Adipocyte (in vitro differentiated cells): ENCODE results near the gene KCNQ1.

ENCODE experiments used
- DNase-seq: peaks from one replicate; pipeline ENCODE4 v3.0.0-alpha.2; 2015; ENCODE audit warnings: low read depth
- H3K27me3 ChIP-seq: replicated peaks from 2 replicates; pipeline ENCODE4 v1.7.0; 2013; ENCODE audit warnings: mild to moderate bottlenecking, low read length, moderate library complexity; ENCODE audit not compliant: control insufficient read depth, insufficient read depth
- H3K36me3 ChIP-seq: 2 replicates; pipeline ENCODE4 v1.7.0; 2013; ENCODE audit warnings: low read length, mild to moderate bottlenecking, moderate library complexity; ENCODE audit not compliant: control insufficient read depth, insufficient read depth, severe bottlenecking
- H3K4me1 ChIP-seq: 2 replicates; pipeline ENCODE4 v1.7.0; 2013; ENCODE audit warnings: mild to moderate bottlenecking, low read length, moderate library complexity; ENCODE audit not compliant: control insufficient read depth, insufficient read depth
- H3K4me3 ChIP-seq: 2 replicates; pipeline ENCODE4 v1.7.0; 2013; ENCODE audit warnings: mild to moderate bottlenecking, low read length, moderate library complexity
- H3K9ac ChIP-seq: 2 replicates; pipeline ENCODE4 v1.7.0; 2013; ENCODE audit warnings: mild to moderate bottlenecking, low read length, moderate library complexity
- H3K9me3 ChIP-seq: 2 replicates; pipeline ENCODE4 v1.7.0; 2013; ENCODE audit warnings: mild to moderate bottlenecking, low read length, moderate library complexity; ENCODE audit not compliant: control insufficient read depth

KCNQ1 gene

DNA sequence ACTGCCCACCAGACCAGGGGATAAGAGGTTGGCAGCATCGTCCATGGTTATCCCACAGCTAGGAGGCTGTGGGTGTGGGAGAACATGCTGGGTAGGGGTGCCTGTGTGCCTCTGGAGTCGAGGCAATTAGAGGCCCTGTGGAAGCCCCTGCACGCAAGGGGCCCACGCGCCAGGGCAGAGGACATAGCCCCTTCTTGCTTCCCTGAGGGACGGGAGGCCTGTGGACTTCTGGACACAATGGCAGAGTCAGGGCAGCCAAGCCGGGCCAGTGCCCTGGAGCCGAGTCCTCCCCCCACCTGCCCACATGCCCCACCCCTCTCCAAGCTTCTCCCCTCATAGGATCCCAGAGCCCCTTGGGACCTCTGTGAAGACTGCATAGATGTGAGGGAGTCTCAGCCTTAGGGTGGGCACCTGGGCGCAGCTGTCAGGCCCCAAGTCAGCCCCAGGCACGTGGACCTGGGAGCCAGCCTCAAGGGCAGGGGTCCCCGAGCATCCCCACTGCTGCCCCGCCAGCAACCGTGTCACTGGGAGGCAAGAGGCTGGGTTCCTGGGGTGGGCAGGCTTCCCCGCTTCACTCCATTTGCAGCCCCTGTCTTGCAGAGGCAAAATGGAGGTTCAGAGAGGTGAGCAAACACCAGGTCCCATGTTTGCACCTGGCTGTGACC is 388.4 kb downstream of the KCNQ1 start:
- no peak overlapping the region for H3K9ac ChIP-seq
- no peak overlapping the region for H3K4me3 ChIP-seq
- H3K27me3 ChIP-seq, result peaks cover 35% of the 10 kb centered on the region
- peaks cover 16% of the 10 kb centered on the region for H3K9me3 ChIP-seq
- no peak for DNase-seq
- H3K36me3 ChIP-seq, result no peaks in the 10 kb centered on the region
- peaks cover 6% of the 10 kb centered on the region for H3K4me1 ChIP-seq

DNA sequence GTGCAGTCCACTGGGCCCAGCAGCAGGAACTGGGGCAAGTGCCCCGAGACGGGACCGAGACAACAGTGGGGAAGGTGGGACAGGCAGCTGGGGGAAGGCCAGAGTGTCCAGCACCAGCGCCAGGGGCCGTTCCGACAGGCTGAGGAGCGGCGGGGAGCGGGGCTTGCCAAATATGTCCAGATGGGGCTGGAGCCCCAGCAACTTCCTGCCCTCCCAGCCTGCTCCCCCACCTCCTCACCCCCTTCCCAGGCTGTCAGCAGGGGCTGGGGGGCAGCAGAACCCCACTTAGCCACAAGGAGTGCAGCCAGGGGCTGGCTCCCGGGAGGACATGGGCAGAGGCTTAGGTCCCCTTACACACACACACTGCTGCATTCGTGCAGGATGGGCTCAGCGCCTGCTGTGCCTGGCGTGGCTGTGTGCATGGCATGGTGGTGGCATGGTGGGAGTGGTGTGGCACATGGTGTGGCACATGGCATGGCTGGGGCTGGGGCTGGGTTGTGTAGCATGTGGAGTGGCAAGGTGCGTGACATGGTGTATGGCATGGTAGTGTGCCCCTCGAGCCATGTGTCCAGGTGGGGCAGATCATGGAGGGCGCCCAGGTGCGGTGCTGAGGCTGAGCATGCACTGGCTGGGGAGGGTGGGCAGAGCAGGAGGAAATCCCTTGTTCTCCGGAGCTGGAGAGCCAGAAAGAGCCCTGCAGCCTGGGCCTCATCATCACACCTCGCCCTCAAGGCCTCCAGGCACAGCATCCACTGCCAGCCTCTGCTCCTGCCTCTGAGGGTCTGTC is 389.1 kb downstream of the KCNQ1 start:
- H3K9ac ChIP-seq, result no peak overlapping the region
- peaks cover 13% of the 10 kb centered on the region for H3K9me3 ChIP-seq
- peaks cover 35% of the 10 kb centered on the region for H3K27me3 ChIP-seq
- no peak for DNase-seq
- H3K4me1 ChIP-seq, result peaks cover 6% of the 10 kb centered on the region
- no peak overlapping the region for H3K4me3 ChIP-seq
- no peaks in the 10 kb centered on the region for H3K36me3 ChIP-seq

DNA sequence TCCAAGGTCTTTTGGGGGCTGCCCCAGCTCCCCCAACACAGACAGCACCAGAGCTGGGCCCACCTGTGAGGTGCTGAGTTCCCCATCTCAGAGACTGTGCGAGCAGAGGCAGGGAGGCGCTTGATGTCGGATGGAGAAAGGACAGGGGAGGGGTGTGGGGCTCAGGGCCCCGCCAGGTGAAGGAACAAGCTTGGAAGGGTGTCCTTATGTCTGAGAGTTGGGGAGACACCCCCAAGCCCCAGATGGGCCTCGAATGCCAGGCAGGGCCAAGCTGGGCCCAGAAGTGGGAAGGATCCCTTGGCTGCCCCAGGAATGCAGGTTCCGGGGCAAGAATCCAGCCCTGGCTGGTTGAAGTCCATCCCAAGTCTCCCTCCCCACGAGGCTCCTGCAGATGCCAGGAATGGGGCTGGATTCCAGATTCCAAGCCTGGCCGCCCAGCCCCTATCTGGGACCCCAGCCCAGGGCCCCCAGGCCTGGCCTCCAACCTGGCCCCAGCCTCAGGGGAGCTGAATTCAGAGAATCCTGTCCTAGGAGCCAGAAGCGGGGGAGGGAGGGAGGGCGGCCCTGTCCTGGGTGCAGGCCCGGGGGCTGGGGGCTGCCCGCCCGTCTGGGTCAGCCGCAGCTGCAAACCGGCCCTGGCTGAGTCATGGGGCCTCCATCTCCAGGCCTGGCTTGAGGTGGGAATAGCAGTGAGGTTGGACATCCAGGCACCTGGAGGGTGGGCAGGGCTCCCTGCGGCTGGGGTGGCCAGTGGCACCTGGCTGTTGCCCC is 389.9 kb downstream of the KCNQ1 start:
- peaks cover 6% of the 10 kb centered on the region for H3K9me3 ChIP-seq
- H3K27me3 ChIP-seq, result peaks cover 35% of the 10 kb centered on the region
- H3K9ac ChIP-seq, result no peak overlapping the region
- no peak overlapping the region for H3K4me3 ChIP-seq
- no peak for DNase-seq
- H3K4me1 ChIP-seq, result peaks cover 6% of the 10 kb centered on the region
- H3K36me3 ChIP-seq, result no peaks in the 10 kb centered on the region

DNA sequence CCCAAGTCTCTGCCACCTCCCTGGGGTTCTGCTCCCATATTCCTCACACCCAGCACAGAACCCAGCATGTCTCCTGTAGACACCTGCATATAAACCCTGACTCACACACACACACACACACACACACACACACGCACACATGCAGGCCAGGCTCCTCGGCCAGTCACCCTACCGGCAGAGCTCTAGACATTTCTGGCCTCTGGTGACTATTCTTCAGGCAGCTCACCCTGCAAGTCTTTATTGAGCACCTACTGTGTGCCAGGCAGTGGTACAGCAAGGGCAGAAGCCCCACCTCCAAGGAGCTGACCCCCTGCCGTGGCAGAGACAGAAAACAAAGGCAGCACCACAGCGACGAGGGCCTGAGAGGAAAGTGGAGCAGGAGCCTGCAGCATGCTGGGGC is 390.5 kb downstream of the KCNQ1 start:
- Histone ChIP-seq H3K27me3 (peaks cover 35% of the 10 kb centered on the region), H3K4me1 (peaks cover 6% of the 10 kb centered on the region), H3K36me3 (no peaks in the 10 kb centered on the region), H3K4me3 (no peak overlapping the region), H3K9ac (no peak overlapping the region), H3K9me3 (peaks cover under 1% of the 10 kb centered on the region)
- no peak for DNase-seq

DNA sequence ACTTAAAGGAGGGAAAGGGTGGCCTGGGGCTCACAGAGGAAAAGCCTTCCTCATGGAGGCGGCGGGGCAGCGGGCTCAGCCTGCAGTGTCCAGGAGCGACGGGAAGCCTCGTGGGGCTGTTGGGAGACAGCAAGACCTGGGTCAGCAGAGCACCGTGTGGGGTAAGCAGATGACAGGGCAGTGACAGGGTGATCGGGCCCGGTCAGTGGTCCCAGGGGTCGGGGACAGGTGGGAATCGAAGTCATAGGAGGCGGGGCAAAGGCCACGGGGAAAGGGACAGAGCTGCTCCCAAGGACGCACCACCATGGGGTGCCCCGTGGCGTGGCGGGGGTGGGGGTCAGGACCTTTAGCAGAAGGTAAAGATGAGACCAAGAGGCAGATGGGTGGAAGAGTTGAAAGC is 390.9 kb downstream of the KCNQ1 start:
- H3K9me3 ChIP-seq, result no peaks in the 10 kb centered on the region
- peaks cover 6% of the 10 kb centered on the region for H3K4me1 ChIP-seq
- peaks cover 35% of the 10 kb centered on the region for H3K27me3 ChIP-seq
- no peaks in the 10 kb centered on the region for H3K36me3 ChIP-seq
- H3K4me3 ChIP-seq, result no peak overlapping the region
- H3K9ac ChIP-seq, result no peak overlapping the region
- DNase-seq, result no peak

DNA sequence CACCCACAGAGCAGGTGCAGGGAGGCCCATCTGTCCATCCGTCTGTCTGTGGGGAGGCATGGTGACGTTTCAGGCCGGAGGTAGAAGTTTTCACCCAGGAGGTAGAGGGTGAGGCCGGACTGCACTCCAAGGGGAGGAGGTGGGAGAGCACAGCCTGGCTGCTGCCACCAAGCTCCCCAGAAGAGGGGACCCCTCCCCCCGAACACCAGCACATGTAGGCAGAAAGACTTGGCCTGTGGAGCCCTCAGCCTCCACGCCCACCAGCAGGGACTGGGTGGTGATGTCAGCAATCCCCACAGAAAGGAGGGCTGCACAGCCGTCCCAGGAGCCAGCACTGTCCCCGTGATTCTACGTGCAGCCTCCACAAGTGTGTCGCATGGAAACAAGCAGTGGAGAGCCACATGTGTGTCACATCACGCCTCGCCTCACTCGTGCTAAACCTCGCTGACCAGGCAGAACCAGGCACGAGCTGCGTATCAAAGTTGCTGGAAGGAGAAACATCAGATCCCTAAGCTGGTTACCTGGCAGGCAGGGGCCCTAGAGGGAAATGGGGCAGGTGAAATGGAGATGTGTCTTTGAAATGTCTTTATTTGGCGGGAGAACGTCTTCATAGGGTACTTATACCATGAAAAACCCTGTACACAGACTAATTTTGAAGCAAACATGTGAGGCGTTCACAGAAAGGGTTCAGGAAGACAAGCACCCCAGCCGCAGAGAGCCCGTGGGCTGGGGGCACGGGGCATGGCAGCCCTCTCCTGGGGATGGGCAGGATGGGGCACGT is 391.7 kb downstream of the KCNQ1 start:
- no peak overlapping the region for H3K9ac ChIP-seq
- peaks cover 6% of the 10 kb centered on the region for H3K4me1 ChIP-seq
- no peak overlapping the region for H3K4me3 ChIP-seq
- no peaks in the 10 kb centered on the region for H3K9me3 ChIP-seq
- H3K27me3 ChIP-seq, result peaks cover 35% of the 10 kb centered on the region
- H3K36me3 ChIP-seq, result no peaks in the 10 kb centered on the region
- no peak for DNase-seq

DNA sequence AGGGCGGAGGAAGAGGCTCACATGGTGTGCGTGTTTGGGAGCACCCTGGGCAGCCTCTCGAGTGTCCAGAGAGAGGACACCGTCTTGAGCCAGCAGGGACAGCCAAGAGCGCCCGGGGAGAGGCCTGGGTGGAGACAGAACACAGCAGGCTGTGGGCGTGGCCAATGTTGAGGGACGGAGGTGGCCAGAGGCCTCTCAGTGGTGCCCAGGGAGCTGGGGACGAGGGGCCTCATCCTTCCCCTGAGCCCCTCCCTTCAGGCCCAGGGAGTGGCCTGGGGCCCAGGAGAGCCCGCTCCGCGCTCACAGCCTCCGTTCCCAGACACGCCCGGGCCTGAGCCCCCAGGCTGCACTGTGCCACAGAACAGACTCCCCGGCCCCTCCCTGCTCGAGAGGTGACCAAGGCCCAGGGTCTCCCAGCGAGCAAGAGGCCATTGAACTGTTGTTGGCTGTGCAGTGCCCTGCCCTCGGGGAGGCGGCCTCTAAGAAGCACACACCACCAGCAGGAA is 392.3 kb downstream of the KCNQ1 start:
- Histone ChIP-seq H3K9ac (peak overlapping the region; percentile 58), H3K9me3 (no peaks in the 10 kb centered on the region), H3K36me3 (no peaks in the 10 kb centered on the region), H3K4me1 (peaks cover 6% of the 10 kb centered on the region), H3K27me3 (peaks cover 35% of the 10 kb centered on the region), H3K4me3 (peak overlapping the region; percentile 44)
- DNase-seq, result peak; percentile 33

DNA sequence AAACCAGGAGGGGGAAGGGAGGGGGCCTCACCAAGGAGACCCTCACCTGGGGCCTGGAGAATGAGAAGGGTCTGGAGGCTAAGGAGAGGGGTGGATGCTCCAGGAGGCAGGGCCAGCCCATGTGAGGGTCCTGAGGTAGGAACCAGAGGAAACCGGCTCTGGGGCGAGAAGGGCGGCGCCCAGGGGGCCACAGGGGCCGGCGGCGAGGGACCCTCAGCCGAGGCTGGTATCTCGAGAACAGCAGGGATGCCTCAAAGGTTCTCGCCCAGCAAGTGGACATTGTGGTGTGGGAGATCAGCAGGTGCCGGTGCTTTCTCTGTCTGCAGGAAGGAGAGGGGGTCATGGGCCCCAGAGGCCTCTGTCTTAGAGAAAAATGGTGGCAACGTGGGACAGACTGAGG is 392.8 kb downstream of the KCNQ1 start:
- H3K27me3 ChIP-seq, result peaks cover 32% of the 10 kb centered on the region
- H3K9me3 ChIP-seq, result no peaks in the 10 kb centered on the region
- no peak overlapping the region for H3K4me3 ChIP-seq
- H3K9ac ChIP-seq, result peak overlapping the region; percentile 58
- DNase-seq, result no peak
- H3K36me3 ChIP-seq, result no peaks in the 10 kb centered on the region
- H3K4me1 ChIP-seq, result peaks cover 6% of the 10 kb centered on the region

DNA sequence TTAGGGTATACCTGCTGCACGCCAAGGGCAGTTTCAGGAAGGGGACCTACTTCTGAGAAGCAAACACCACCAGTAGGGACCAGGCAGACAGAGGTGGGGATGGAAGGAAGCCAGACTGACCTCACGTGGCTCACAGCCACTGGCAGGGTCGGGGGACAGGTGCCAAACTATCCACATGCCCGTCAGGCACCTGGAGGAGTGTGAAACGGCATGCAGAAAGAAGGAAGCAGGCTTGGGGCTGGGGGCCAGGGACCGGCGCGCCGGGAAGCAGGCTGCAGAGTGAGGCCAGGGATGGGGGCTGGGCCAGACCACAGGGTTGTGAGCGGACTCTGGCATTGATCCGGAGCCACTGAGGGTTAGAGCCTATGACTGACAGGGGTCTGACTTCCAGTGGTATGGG is 393.3 kb downstream of the KCNQ1 start:
- Histone ChIP-seq H3K27me3 (peaks cover 27% of the 10 kb centered on the region), H3K36me3 (no peaks in the 10 kb centered on the region), H3K9me3 (no peaks in the 10 kb centered on the region), H3K4me3 (no peak overlapping the region), H3K9ac (no peak overlapping the region), H3K4me1 (peaks cover 6% of the 10 kb centered on the region)
- no peak for DNase-seq

DNA sequence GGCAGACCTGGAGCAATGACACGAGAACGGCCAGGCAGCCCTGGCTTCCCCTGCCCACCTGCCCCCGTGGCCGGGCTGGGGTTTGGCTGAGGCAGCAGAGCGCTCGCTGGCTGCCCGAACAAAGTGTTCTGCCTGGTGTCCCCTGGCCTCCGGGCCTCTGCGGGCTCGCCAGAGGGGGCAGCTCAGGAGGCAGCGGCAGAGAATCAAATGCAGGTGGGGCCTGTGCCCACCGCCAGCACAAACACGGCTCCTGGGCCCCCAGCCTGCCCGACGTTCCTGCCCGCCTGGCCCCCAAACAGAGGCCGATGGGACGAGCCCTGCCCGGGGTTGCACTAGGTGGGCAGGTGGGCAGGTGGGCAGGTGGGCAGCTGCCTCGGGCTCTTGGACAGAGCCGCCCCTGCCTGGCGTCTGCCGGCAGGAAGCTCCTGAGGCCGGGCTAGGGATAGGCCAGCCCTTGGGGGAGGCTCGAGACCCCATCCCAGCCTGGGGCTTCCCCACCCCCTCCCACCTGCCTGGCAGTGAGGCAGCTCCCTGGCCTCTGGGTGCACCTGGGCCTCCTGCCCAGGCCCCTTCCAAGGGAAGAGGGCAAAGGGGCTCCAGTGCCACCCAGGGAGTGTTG is 394.0 kb downstream of the KCNQ1 start:
- Histone ChIP-seq H3K9me3 (no peaks in the 10 kb centered on the region), H3K36me3 (no peaks in the 10 kb centered on the region), H3K4me3 (no peak overlapping the region), H3K9ac (no peak overlapping the region), H3K4me1 (peaks cover 6% of the 10 kb centered on the region), H3K27me3 (peaks cover 24% of the 10 kb centered on the region)
- DNase-seq, result no peak
